NK-92 treated with Interleukin-12 subunit alpha and Interleukin-12 subunit beta, amount 100 ng/mL, for 24 hours (cell line): ENCODE measurements around the gene MACF1.
"Not testable (repeated sequence)": the region's sequence is repeated elsewhere in the genome, so short reads cannot be mapped to it uniquely, and the experiment has no call there.

Source experiments
- DNase-seq: peaks from one replicate; lab custom pipeline; 2025; lab: John Stamatoyannopoulos, UW

MACF1 gene

DNA sequence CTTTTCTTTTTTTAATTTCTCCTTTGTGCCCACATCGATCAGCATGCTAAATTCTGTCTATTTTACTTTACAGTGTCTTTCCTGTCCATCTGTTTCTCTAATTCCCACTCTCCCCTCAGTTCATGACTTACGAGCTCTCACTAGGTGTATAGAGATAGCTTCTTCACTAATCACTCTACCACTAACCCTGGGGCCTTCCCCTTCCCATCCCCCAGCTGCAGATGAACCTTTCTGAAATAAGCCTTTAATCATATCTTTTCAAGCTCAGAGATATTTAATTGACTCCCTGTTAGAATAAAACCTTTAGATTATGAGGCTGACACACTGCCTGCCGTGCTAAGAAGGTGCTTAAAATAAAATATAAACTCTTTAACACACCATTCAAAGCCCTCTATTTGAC is 220.7 kb downstream of the MACF1 start:
- no peak for DNase-seq

GRCh38 chr1:39425634-39426033 is 221.1 kb downstream of the MACF1 start:
- no peak for DNase-seq

DNA sequence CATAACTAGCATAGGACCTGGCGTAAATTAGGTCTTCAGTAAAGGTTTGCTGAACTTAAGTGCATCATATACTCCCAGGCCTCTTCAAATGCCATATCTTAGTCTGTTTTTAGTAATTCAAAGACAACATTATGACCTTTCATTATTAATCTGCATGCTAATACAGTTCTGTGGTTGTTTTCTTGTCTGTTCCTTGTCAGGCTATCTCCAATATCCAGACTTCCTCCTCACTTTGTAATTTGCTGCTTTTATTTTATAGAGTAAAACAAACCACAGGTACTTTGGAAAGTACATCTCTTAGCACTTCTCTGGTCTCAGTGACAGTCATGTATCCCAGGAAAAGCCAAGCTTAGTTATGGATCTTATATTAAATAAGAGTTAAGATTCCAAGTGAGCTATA is 221.9 kb downstream of the MACF1 start:
- no peak for DNase-seq

- no peak for DNase-seq
Measured at GRCh38 chr1:39427374-39427773, 222.9 kb downstream of the MACF1 start.

DNA sequence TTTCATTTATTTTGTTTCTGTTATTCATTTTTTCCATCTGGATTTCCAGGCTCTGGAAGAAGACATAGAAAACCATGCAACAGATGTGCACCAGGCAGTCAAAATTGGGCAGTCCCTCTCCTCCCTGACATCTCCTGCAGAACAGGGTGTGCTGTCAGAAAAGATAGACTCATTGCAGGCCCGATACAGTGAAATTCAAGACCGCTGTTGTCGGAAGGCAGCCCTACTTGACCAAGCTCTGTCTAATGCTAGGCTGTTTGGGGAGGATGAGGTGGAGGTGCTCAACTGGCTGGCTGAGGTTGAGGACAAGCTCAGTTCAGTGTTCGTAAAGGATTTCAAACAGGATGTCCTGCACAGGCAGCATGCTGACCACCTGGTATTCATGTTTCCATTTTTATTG is 223.4 kb downstream of the MACF1 start:
- DNase-seq = no peak

DNA sequence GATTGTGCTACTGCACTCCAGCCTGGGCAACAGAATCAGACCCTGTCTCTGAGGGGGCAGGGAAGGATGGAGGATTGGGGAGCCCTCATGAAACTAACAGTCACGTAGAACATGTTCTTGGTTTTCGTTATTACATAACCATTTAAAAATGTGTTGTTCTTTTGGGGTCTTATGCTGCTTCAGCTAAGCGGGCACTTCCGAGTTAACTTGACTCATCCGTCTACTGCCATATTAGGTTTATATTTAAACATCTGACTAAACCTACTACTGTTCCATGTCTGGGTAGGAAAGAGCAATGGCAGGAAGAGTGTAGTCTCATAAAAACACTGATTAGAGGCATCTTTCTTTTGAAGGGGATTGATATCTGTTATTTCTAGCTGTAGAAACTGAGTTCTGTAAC is 227.4 kb downstream of the MACF1 start:
- no peak for DNase-seq

DNA sequence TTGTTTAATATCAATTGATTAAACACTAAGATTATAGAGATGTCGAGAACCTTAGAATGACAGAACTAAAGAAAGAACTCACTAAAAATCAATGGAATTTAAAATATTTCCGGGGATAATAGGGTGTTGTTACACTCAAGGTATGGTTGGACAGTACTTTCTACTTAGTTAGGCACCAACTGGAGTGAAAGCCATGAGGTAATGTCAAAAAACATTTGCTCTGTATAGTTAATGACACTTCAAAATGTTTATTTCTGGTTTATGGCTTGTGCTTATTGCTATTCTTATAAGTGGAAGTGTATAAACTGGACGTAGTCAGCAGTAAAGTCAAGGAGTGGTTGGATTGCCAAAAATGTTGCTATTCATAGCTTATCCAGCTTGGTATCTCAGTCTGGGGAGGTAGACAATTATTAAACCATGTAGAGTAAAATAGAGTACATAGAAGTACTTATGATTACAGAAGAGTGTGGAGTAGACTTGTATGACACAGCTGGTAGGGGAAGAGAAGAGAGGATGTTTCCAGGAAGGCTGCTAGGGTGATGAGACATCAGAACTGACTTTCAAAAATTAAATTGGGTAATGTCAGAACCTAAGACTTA is 230.4 kb downstream of the MACF1 start:
- no peak for DNase-seq

DNA sequence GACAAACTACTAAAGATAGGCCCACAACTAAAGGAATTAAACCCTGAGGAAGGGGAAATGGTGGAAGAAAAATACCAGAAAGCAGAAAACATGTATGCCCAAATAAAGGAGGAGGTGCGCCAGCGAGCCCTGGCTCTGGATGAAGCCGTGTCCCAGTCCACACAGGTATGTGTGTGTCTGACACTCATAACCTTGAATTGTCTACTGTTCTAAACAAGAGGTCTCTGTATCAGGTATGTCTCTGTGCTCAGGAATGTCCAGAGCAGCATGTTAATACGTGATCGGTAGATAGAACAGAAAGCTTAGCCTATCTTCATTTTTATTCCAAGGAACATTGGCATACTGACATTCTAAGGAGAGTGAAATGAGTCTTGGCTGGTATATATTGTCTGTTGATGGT is 231.1 kb downstream of the MACF1 start:
- DNase-seq = no peak

- DNase-seq = no peak
Measured at GRCh38 chr1:39436842-39437241, 232.3 kb downstream of the MACF1 start.

DNA sequence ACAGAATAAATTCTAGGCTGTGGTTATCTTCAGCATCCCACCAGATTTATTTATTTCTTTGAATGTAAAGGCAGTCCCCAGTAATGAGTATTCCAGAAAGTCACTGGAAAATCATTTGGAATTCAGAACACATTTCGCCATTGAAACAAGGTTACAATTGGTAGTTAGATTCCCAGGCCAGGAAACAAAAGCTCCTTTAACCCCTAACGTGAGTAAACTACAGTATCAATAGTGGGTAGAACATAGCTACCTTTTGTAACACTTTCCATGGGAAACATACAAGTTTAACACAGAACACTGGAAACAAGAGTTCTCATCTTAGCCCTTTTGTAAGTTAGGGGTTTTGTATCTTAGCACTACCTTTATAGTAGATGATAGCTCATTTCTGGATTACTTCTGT is 233.5 kb downstream of the MACF1 start:
- DNase-seq = no peak

DNA sequence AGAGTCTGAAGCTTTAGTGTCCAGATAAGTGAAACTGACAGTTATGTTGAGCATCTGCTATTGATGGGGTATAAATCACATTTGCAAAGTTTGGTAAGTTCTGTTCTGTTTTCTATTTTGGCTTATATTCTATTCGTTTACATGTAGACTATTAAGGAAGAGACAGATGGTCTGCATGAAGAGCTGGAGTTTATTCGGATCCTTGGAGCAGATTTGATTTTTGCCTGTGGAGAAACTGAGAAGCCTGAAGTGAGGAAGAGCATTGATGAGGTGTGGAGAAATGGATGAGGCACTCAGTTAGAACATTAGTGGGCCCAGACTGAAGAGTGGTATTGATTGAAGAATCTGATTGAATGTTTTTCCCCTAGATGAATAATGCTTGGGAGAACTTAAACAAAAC is 236.4 kb downstream of the MACF1 start:
- DNase-seq = no peak

DNA sequence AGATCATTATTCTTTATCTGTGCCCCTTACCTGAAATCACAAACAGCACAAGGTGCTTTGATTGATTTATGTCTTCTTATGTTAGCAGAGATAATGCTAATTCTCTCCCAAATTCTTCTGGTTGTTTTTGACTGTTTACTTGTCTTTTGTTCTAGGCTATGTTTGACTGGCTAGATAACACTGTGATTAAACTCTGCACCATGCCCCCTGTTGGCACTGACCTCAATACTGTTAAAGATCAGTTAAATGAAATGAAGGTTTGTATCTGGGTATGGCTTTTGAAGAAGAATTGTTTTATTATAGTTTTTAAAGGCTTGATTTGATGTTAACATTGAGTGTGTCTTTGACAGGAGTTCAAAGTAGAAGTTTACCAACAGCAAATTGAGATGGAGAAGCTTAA is 237.3 kb downstream of the MACF1 start:
- no peak for DNase-seq

DNA sequence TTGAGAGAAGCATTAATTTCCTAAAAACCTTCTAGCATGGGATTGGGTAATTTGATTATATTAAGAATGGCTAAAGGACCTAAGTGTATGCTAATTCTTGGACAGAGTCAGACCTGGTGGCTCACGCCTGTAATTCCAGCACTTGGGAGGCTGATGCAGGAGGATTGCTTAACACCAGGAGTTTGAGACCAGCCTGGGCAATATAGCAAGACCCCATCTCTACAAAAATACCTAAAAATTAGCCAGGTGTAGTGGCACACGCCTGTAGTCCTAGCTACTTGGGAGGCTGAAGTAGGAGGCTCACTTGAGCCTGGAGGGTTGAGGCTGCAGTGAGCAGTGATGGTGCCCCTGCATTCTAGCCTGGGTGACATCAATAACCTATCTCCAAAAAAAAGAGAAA is 241.1 kb downstream of the MACF1 start:
- DNase-seq = no peak

- no peak for DNase-seq
Measured at GRCh38 chr1:39446986-39447567, 242.6 kb downstream of the MACF1 start.

DNA sequence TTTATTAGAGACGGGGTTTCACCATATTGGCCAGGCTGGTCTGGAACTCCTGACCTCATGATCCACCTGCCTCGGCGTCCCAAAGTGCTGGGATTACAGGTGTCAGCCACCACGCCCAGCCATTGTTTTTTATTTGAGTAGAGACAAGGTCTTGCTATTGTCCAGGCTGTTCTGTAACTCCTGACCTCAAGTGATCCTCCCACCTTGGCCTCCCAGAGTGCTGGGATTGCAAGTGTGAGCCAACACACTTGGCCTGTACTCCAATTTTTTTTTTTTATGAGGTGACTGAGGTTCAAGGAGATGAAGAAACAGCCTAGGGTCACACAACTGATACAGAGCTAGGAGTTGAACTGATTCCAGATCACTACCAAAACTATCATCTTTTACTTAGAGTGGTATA is 245.5 kb downstream of the MACF1 start:
- DNase-seq = not testable (repeated sequence)

GRCh38 chr1:39450956-39451606 is 246.6 kb downstream of the MACF1 start:
- no peak for DNase-seq

GRCh38 chr1:39452081-39452480 is 247.6 kb downstream of the MACF1 start:
- no peak for DNase-seq

DNA sequence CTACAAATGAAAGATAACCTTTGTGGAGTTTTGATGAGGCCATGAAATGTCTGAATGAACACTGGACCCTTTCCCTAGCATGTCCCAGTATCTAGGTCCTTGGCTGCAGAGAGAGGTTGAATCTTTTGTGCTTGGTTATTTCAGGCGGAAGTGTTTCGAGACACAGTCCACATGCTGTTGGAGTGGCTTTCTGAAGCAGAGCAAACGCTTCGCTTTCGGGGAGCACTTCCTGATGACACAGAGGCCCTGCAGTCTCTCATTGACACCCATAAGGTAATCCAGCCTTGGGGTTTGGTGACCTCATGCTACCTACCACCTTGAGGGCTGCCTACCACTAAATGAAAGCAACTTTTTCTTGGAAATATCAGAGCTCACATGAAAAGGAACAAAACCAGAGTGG is 248.0 kb downstream of the MACF1 start:
- DNase-seq = peak; percentile 43

- DNase-seq = no peak
Measured at GRCh38 chr1:39453603-39454002, 249.1 kb downstream of the MACF1 start.

DNA sequence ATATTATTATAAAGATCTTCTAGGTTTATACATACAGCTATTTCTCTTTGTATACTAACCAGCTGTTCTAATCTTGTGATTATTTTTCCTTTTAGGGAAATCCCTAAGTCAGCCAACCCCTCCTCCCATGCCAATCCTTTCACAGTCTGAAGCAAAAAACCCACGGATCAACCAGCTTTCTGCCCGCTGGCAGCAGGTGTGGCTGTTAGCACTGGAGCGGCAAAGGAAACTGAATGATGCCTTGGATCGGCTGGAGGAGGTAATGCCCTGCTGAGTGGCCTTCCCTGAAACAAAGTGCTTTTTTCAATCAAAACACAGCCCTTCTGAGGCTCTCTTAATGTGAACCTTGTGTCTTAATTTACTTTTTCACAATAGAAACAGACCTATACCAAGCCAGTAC is 254.5 kb downstream of the MACF1 start:
- DNase-seq = no peak

- DNase-seq = no peak
Measured at GRCh38 chr1:39462074-39462473, 257.6 kb downstream of the MACF1 start.

DNA sequence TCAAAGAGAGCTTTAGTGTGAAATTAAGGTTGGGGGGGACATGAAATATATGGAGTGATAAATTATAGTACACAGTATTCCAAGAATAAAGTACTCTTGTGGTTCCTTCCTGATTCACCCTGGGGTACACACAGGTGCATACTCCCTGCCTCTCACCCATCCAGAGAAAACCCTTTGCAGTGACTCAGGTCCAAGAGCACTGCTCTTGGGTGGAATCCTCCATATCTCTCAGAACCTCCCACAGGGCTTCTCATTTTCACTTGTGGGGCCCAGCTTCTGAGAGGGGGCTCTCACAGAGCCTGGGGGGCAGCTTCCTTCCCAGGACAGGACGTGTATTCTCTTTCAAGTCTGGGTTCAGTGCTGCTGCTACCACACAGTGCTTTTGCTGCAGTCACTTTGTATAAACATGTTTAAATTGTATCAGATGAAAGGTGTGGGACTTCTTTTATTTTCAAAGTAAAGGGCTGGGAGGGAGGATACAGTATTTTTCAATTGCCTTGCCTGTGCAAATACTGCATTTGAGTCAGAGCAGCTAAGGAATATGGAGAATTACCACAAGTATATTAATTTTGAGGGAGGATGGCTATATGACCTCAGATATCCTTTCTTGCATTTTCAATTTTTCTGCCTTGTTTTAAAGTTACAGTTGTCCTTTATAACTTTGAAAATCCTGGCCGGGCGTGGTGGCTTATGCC is 262.1 kb downstream of the MACF1 start:
- DNase-seq = no peak

DNA sequence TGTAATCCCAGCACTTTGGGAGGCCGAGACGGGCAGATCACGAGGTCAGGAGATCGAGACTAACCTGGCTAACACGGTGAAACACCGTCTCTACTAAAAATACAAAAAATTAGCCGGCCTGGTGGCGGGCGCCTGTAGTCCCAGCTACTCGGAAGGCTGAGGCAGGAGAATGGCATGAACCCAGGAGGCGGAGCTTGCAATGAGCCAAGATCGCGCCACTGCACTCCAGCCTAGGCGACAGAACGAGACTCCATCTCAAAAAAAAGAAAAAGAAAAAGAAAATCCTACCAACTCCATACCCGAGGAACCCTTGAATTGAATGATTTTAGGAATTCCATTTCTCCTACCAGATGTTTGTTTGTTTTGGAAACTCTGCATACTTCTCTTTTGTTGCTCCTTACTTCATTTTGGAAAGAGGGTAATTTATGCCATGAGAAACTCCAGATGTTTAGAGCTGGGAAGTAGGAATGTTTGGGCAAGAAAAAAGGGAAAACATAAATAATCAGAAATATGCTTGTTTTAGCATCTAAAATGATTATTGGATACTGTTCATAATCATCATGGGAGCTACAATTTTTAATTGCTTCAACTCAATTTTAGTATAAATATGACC is 262.7 kb downstream of the MACF1 start:
- not testable (repeated sequence) for DNase-seq
